Panc1 (cell line): ENCODE results near the gene MTAP. TPM values are rescaled to one million over a fixed set of nuclear protein-coding genes. Genes with fewer than 3 reads are reported as not detected.

ENCODE experiments used
- ATAC-seq: fragments of 200-7000 bp; cut with Tn5 transposase; 2 replicates; pipeline ENCODE4 v1.9.1; 2020; ENCODE audit warnings: mild to moderate bottlenecking, moderate library complexity
- BruUV-seq: library from RNA; stranded (reverse); fragments of 400-500 nt; replicated peaks from 2 replicates; lab custom pipeline; 2021; lab: Mats Ljungman, UMichigan
- CTCF ChIA-PET: fragments of 300-600 bp; sonication (Branson Sonifier 250); formaldehyde crosslinking; loops from one replicate; lab custom pipeline; 2022; ENCODE audit warnings: antibody characterized with exemption; lab: Charles Lee
- POLR2A ChIA-PET: fragments of 300-600 bp; sonication (Branson Sonifier 250); formaldehyde crosslinking; loops from one replicate; lab custom pipeline; 2022; ENCODE audit warnings: antibody characterized with exemption; lab: Charles Lee
- DNase-seq: peaks from one replicate; pipeline ENCODE4 v3.0.0-alpha.2; 2010; ENCODE audit warnings: low read depth, low spot score
- H3K27ac ChIP-seq: 2 replicates; pipeline ENCODE4 v1.5.1; 2011; ENCODE audit warnings: mild to moderate bottlenecking, low read length, inconsistent platforms
- H3K27me3 ChIP-seq: fragments of 200-500 bp; sonication (Bioruptor generic); 2 replicates; pipeline ENCODE4 v1.6.0; 2014; ENCODE audit warnings: low read length, inconsistent platforms; ENCODE audit not compliant: control insufficient read depth, insufficient read depth
- H3K36me3 ChIP-seq: fragments of 200-500 bp; sonication (Bioruptor generic); 2 replicates; pipeline ENCODE4 v1.5.1; 2014; ENCODE audit warnings: inconsistent platforms, mild to moderate bottlenecking, low read length, moderate library complexity; ENCODE audit not compliant: control insufficient read depth, insufficient read depth
- H3K4me1 ChIP-seq: 2 replicates; pipeline ENCODE4 v1.5.1; 2011; ENCODE audit warnings: inconsistent platforms, mild to moderate bottlenecking, low read length, moderate library complexity; ENCODE audit not compliant: control insufficient read depth, insufficient read depth
- H3K4me3 ChIP-seq, 2 experiments: 2 replicates each; pipeline ENCODE4 v1.5.1; 2011 to 2012; ENCODE audit warnings: low read depth in 2 of 2, low read length in 2 of 2, mild to moderate bottlenecking in 2 of 2, inconsistent platforms in 1 of 2, moderate library complexity in 1 of 2
- H3K9me3 ChIP-seq: fragments of 200-500 bp; sonication (Bioruptor generic); 2 replicates; pipeline ENCODE4 v1.5.1; 2014; ENCODE audit warnings: low read depth, mild to moderate bottlenecking, inconsistent platforms, low read length, moderate library complexity; ENCODE audit not compliant: control insufficient read depth, insufficient read depth
- POLR2AphosphoS5 ChIP-seq: IDR thresholded peaks from 2 replicates; pipeline ENCODE4 v1.6.1; 2012; ENCODE audit warnings: mild to moderate bottlenecking, low read depth, low read length, moderate library complexity
- SIN3A ChIP-seq: IDR thresholded peaks from 2 replicates; pipeline ENCODE4 v1.6.1; 2012; ENCODE audit warnings: low read depth, mild to moderate bottlenecking, low read length, moderate library complexity, borderline replicate concordance; ENCODE audit not compliant: insufficient read depth
- TCF7L2 ChIP-seq: IDR thresholded peaks from 2 replicates; pipeline ENCODE4 v1.6.1; 2011; ENCODE audit warnings: mild to moderate bottlenecking, low read depth, low read length, inconsistent platforms
- in situ Hi-C: cut with HindIII; loops from 2 replicates; pipeline ENCODE4 v1.10.0; 2016; ENCODE audit warnings: low sequenced_read_pairs, low pct_unique_long_range_greater_than_20kb
- intact Hi-C: fragments of 100-400 bp; cut with micrococcal nuclease; formaldehyde crosslinking; loops from one replicate; pipeline ENCODE4 v1.10.0; 2022; ENCODE audit not compliant: unreplicated experiment
- total RNA-seq: library from RNA; stranded (reverse); gene quantifications from one replicate; pipeline ENCODE4 v1.2.1, GENCODE V29; 2021; ENCODE audit not compliant: unreplicated experiment
- TF ChIP-seq, protein P1 (sequence below): fragments of 450-650 bp; IDR thresholded peaks from 2 replicates; pipeline ENCODE4 v1.5.1; 2017; ENCODE audit warnings: mild to moderate bottlenecking
- TF ChIP-seq, protein P2 (sequence below), 2 experiments: IDR thresholded peaks; 2 replicates each; pipeline ENCODE4 v1.6.1; 2011 to 2012; ENCODE audit warnings: low read depth in 2 of 2, control low read depth in 1 of 2, low read length in 1 of 2, mild to moderate bottlenecking in 1 of 2, moderate library complexity in 1 of 2; ENCODE audit not compliant: insufficient read depth in 1 of 2

The MTAP gene
- total RNA-seq, 1 experiment from 2014 or later: 9.6 TPM

DNA sequence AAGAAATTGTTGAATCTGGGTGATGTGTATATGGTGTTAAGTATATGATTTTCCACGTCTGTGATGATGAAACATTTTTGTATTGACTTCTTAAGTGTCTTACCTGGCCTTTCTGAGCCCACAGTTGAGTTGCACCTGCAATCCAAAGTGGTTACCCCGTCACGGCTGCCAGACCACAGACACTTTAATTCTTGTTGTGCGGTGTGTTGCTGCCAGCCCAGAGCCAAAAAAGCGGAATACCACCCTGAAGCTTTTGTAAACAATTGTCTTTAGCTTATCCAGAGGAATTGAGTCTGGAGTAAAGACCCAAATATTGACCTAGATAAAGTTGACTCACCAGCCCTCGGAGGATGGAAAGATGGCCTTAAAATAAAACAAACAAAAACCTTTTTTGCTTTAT, 35.1 kb downstream of the MTAP start:
- ATAC-seq (no peak), DNase-seq (no peak)
- in situ Hi-C loops: no loop called here
- POLR2A ChIA-PET: no interaction called here
- BruUV-seq: no TSS peak
- intact Hi-C loops: no loop called here
- H3K27me3 ChIP-seq: no peaks in the 10 kb centered on the region
- no peak overlapping the region for H3K27ac ChIP-seq
- CTCF ChIA-PET: no interaction called here
- H3K9me3 ChIP-seq: no peaks in the 10 kb centered on the region
- H3K4me3 ChIP-seq: no peak overlapping the region
- H3K36me3 ChIP-seq: no peaks in the 10 kb centered on the region
- TF ChIP-seq, protein P1, sequence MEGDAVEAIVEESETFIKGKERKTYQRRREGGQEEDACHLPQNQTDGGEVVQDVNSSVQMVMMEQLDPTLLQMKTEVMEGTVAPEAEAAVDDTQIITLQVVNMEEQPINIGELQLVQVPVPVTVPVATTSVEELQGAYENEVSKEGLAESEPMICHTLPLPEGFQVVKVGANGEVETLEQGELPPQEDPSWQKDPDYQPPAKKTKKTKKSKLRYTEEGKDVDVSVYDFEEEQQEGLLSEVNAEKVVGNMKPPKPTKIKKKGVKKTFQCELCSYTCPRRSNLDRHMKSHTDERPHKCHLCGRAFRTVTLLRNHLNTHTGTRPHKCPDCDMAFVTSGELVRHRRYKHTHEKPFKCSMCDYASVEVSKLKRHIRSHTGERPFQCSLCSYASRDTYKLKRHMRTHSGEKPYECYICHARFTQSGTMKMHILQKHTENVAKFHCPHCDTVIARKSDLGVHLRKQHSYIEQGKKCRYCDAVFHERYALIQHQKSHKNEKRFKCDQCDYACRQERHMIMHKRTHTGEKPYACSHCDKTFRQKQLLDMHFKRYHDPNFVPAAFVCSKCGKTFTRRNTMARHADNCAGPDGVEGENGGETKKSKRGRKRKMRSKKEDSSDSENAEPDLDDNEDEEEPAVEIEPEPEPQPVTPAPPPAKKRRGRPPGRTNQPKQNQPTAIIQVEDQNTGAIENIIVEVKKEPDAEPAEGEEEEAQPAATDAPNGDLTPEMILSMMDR: no peak
- TF ChIP-seq SIN3A (no peak), TCF7L2 (no peak), POLR2AphosphoS5 (no peak)
- TF ChIP-seq, protein P2, sequence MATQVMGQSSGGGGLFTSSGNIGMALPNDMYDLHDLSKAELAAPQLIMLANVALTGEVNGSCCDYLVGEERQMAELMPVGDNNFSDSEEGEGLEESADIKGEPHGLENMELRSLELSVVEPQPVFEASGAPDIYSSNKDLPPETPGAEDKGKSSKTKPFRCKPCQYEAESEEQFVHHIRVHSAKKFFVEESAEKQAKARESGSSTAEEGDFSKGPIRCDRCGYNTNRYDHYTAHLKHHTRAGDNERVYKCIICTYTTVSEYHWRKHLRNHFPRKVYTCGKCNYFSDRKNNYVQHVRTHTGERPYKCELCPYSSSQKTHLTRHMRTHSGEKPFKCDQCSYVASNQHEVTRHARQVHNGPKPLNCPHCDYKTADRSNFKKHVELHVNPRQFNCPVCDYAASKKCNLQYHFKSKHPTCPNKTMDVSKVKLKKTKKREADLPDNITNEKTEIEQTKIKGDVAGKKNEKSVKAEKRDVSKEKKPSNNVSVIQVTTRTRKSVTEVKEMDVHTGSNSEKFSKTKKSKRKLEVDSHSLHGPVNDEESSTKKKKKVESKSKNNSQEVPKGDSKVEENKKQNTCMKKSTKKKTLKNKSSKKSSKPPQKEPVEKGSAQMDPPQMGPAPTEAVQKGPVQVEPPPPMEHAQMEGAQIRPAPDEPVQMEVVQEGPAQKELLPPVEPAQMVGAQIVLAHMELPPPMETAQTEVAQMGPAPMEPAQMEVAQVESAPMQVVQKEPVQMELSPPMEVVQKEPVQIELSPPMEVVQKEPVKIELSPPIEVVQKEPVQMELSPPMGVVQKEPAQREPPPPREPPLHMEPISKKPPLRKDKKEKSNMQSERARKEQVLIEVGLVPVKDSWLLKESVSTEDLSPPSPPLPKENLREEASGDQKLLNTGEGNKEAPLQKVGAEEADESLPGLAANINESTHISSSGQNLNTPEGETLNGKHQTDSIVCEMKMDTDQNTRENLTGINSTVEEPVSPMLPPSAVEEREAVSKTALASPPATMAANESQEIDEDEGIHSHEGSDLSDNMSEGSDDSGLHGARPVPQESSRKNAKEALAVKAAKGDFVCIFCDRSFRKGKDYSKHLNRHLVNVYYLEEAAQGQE (IDR thresholded peaks at IDR 0.05; ENCODE audit: insufficient read depth in 1 of 2, low read depth in 2 of 2, low read length in 1 of 2): no peak
- H3K4me1 ChIP-seq: no peaks in the 10 kb centered on the region

DNA sequence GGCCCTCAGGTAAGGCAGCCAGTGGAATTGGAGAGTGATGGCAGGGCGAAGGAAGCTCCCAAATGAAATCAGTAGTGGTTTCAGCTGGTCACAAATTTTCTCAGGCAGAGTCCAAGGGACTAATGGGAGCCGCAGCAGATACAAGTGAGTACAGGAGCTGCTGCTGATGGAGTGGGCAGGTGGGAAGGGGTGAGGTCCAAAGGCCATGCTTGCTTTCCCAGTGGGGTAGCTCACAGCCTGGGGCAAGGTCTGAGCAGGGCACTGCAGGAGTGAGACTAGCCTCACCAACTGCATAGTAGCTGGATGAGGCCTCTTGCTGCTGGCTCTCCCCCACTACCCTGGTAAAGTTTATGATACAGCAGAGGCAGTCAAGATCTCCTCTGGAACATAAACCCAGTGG, 38.2 kb downstream of the MTAP start:
- DNase-seq (no peak), ATAC-seq (no peak)
- Histone ChIP-seq H3K9me3 (no peaks in the 10 kb centered on the region), H3K4me3 (no peak overlapping the region), H3K27ac (no peak overlapping the region), H3K27me3 (no peaks in the 10 kb centered on the region), H3K36me3 (no peaks in the 10 kb centered on the region), H3K4me1 (no peaks in the 10 kb centered on the region)
- ChIA-PET CTCF (no interaction called here), POLR2A (no interaction called here)
- in situ Hi-C loops (no loop called here), intact Hi-C loops (no loop called here)
- no peak for TF ChIP-seq TCF7L2
- TF ChIP-seq, protein P2 (IDR thresholded peaks at IDR 0.05; ENCODE audit: insufficient read depth in 1 of 2, low read depth in 2 of 2, low read length in 1 of 2): no peak
- BruUV-seq: no TSS peak
